Measurements from ENCODE around the gene TBC1D10A. TPM values are rescaled to one million over a fixed set of nuclear protein-coding genes. Genes with fewer than 3 reads are reported as not detected.

TBC1D10A gene
- total and polyA plus RNA-seq, 11 donors = 4.3 to 10.1 (median 7.1) TPM

- H3K4me3 ChIP-seq = no peak overlapping the region
- WGBS, 4 donors = 92 to 93% (median 93%) methylated on average over 6 of the region's 6 CpGs
- ATAC-seq (no peak), DNase-seq (no peak)
- H3K36me3 ChIP-seq = peaks cover 0 to 5% (median 0%) of the 10 kb centered on the region in 9 donors
- no peak for TF ChIP-seq POLR2A (IDR thresholded peaks at IDR 0.05)
- TF ChIP-seq, protein P1, sequence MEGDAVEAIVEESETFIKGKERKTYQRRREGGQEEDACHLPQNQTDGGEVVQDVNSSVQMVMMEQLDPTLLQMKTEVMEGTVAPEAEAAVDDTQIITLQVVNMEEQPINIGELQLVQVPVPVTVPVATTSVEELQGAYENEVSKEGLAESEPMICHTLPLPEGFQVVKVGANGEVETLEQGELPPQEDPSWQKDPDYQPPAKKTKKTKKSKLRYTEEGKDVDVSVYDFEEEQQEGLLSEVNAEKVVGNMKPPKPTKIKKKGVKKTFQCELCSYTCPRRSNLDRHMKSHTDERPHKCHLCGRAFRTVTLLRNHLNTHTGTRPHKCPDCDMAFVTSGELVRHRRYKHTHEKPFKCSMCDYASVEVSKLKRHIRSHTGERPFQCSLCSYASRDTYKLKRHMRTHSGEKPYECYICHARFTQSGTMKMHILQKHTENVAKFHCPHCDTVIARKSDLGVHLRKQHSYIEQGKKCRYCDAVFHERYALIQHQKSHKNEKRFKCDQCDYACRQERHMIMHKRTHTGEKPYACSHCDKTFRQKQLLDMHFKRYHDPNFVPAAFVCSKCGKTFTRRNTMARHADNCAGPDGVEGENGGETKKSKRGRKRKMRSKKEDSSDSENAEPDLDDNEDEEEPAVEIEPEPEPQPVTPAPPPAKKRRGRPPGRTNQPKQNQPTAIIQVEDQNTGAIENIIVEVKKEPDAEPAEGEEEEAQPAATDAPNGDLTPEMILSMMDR (IDR thresholded peaks at IDR 0.05) = no peak
- H3K27ac ChIP-seq = no peak overlapping the region
- no peaks in the 10 kb centered on the region for H3K9me3 ChIP-seq
- intact Hi-C loops (cut with DNase I) = no loop called here
- H3K4me1 ChIP-seq = peaks cover 6 to 35% (median 25%) of the 10 kb centered on the region in 12 donors
- no peaks in the 10 kb centered on the region for H3K27me3 ChIP-seq
Measured at GRCh38 chr22:30358541-30358940, 31.8 kb upstream of the TBC1D10A start.

- Histone ChIP-seq H3K27me3 (no peaks in the 10 kb centered on the region), H3K36me3 (peaks cover 0 to 9% (median 4%) of the 10 kb centered on the region in 9 donors), H3K4me1 (peaks cover 6 to 38% (median 25%) of the 10 kb centered on the region in 12 donors), H3K27ac (no peak overlapping the region), H3K9me3 (no peaks in the 10 kb centered on the region), H3K4me3 (peak overlapping the region in 8 of 12 donors; percentile 73 to 100 (median 82))
- 52 to 68% (median 60%) methylated on average over 22 of the region's 22 CpGs for WGBS, 4 donors
- TF ChIP-seq POLR2A (IDR thresholded peaks at IDR 0.05) = no peak
- TF ChIP-seq, protein P1 (IDR thresholded peaks at IDR 0.05) = no peak
- intact Hi-C loops (cut with DNase I) = loop anchor here in 6 of 10 donors (2.0 kb wide), 3 partner anchors 29 to 69 kb away; partner anchors contain the start of genes CASTOR1 (in 5 of the 6), RNF215 (in 1 of the 6) and TBC1D10A (in 1 of the 6)
- ATAC-seq (no peak), DNase-seq (no peak)
Measured at GRCh38 chr22:30357650-30358215, 31.0 kb upstream of the TBC1D10A start.

- WGBS, 4 donors = 2 to 5% (median 3%) methylated on average over 9 of the region's 9 CpGs
- Histone ChIP-seq H3K4me3 (peak overlapping the region; percentile 57 to 100 (median 83)), H3K4me1 (peaks cover 6 to 39% (median 25%) of the 10 kb centered on the region in 12 donors), H3K27ac (peak overlapping the region in 9 of 12 donors; percentile 92 to 99 (median 97)), H3K36me3 (peaks cover 0 to 14% (median 9%) of the 10 kb centered on the region in 9 donors), H3K9me3 (no peaks in the 10 kb centered on the region), H3K27me3 (no peaks in the 10 kb centered on the region)
- ATAC-seq (no peak), DNase-seq (no peak)
- intact Hi-C loops (cut with DNase I) = loop anchor here in 6 of 10 donors (2.0 kb wide), 3 partner anchors 30 to 68 kb away; partner anchors contain the start of genes CASTOR1 (in 5 of the 6), RNF215 (in 1 of the 6) and TBC1D10A (in 1 of the 6)
- no peak for TF ChIP-seq POLR2A (IDR thresholded peaks at IDR 0.05)
- TF ChIP-seq, protein P1 (IDR thresholded peaks at IDR 0.05) = no peak
Measured at GRCh38 chr22:30357236-30357570, 30.5 kb upstream of the TBC1D10A start.

GRCh38 chr22:30356449-30357235 lies 29.9 kb upstream of the TBC1D10A start, which contains the start of the genes CCDC157 and SF3A1:
Gene CCDC157, plus strand, starts transcription at chr22:30357007. Its CDS starts 8,994 bp downstream, at chr22:30366001.
Gene SF3A1, minus strand, starts transcription at chr22:30356894. Its CDS starts 102 bp downstream, at chr22:30356792.
- intact Hi-C loops (cut with DNase I) = loop anchor here in 6 of 10 donors (1.0 to 2.0 kb wide), 4 partner anchors 30 to 68 kb away; partner anchors contain the start of genes CASTOR1 (in 6 of the 6), RNF215 (in 1 of the 6) and TBC1D10A (in 1 of the 6)
- ATAC-seq = peak; percentile 93 to 99 (median 98)
- H3K27me3 ChIP-seq = no peaks in the 10 kb centered on the region
- peak within 1 kb of the TSS; percentile 57 to 100 (median 83) for H3K4me3 ChIP-seq
- H3K9me3 ChIP-seq = no peaks in the 10 kb centered on the region
- 0% methylated on average over 32 to 91 of the region's 91 CpGs for WGBS, 4 donors
- peaks cover 0 to 20% (median 15%) of the 10 kb centered on the region in 9 donors for H3K36me3 ChIP-seq
- peak; percentile 89 to 93 (median 92) for DNase-seq
- H3K27ac ChIP-seq = peak within 1 kb of the TSS; percentile 92 to 99 (median 97)
- TF ChIP-seq, protein P1 (IDR thresholded peaks at IDR 0.05) = peak in 3 of 12 donors; percentile 6 to 23 (median 6)
- peak in 1 of 2 donors; percentile 90 for TF ChIP-seq POLR2A (IDR thresholded peaks at IDR 0.05)
- peaks cover 6 to 39% (median 25%) of the 10 kb centered on the region in 12 donors for H3K4me1 ChIP-seq
